ENCODE measurements around the gene LCN1. TPM values are rescaled to one million over a fixed set of nuclear protein-coding genes. Genes with fewer than 3 reads are reported as not detected.
"Not testable (repeated sequence)": the region's sequence is repeated elsewhere in the genome, so short reads cannot be mapped to it uniquely, and the experiment has no call there.

LCN1 gene
- total RNA-seq, 1 donor from 2014 or later: not detected

DNA sequence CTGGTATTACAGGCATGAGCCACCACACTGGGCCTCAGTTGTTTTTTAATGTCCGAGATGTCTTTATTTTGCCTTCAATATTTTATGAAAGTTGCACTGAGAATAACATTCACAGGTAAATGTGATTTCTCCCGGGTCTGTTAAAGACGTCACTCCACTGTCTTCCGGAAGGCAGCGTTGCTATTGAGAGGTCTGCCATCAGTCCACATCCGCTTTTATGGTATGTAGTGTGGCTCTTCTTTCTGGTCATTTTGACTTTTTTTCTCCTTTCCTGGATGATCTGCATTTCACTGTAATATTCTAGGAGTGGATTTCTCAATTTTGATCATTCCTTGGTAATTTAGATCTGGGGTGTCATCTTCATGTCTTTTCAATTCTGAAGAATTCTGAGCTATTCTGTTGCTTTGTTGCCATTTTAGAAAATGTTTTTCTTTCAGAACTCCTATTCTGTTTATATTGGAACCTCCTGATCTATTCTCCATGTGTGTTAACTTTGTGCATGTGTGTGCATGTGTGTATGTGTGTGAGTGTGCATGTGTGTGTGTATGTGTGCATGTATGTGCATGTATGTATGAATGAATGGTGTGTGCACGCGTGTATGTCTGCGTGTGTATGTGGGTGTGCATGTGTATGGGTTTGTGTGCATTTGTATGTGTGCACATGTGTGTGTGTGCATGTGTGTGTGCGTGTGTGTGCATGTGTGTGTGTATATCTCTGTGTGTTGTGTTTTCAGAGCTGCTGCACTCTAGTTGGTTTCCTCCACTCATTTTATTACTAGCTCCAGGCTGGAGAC lies 1.9 kb upstream of the LCN1 start:
- DNase-seq (ENCODE audit: low spot score in 2 of 2) (no peak), FAIRE-seq (no peak)

- FAIRE-seq (no peak), DNase-seq (ENCODE audit: low spot score in 2 of 2) (no peak)
These were observed 412 bp downstream of the LCN1 start for GRCh38 chr9:135521608-135522095.

DNA sequence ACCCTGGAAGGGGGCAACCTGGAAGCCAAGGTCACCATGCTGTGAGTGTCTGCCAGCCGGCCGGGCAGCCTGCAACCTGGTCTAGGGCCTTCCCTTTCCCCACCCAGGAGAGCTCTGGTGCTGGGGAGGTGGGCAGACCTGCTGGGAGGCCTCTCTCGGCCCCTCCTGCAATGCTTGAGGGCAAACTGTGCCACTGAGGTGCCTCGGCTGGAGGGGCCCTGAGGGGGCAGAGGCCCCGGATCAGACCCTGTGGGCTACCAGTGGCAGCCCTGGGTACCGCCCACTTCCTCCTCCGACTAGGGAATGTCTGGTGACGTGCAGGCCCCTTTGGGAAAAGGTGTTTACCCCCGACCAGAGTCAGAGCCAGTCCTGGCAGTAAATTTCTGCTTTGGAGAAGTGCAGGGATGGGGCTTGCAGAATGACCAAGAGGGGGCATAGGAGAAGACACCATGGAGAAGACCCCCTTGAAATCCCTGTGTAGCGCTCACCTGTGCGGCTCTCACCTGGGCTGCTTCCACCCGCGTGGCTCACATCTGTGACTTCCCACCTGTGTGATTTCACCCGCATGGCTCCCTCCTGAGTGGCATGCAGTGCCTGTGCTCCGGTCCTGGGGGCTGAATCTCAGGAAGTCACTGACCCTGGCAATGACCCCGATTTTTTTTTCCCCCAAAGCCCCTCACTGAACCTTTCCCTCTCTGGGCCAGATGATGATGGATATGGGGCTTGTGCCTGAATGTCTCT lies 1.1 kb downstream of the LCN1 start:
- FAIRE-seq: no peak
- no peak for DNase-seq (ENCODE audit: low spot score in 2 of 2)

DNA sequence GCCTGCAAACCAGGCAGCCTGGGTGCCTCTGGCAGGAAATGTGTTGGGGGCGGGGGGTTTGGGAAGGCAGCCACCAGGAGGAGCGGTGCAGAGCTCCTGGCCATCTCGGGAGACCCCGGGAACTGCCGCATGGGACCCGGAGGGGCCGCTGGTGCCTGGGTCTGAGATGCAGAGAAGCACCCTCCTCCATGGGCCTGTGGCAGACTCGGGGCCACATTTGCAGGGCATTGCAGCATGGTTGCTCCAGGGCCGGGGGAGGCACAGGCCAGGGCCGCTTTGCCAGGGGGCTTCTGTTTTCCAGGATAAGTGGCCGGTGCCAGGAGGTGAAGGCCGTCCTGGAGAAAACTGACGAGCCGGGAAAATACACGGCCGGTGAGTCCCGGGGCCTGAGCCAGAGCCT lies 1.7 kb downstream of the LCN1 start:
- no peak for DNase-seq (ENCODE audit: low spot score in 2 of 2)
- no peak for FAIRE-seq

DNA sequence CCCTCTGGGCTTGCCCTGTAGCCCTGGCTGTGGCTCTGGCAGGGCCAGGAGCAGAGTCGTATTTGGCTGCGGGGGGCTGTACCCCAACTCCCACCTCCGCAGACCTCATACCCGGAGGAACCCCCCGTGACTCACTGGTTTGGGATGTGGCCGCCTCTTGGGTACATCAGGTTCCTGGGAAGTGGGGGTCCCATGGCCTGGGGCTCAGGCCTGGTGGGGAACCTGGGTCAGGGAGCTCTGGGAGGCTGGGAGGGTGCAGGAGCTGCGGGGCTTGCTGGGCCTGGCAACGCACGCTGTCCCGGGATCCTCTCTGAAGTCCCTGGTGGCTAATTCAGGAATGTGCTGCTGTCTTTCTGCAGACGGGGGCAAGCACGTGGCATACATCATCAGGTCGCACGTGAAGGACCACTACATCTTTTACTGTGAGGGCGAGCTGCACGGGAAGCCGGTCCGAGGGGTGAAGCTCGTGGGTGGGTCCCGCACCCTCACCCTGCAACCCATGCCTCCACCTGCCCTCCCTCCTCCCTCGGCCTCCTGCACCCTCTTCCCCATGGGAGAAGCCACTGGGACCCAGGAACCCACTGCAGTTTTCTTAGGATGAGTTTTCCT lies 2.4 kb downstream of the LCN1 start:
- FAIRE-seq (no peak), DNase-seq (ENCODE audit: low spot score in 2 of 2) (no peak)

- FAIRE-seq (no peak), DNase-seq (ENCODE audit: low spot score in 2 of 2) (no peak)
These were observed 3.1 kb downstream of the LCN1 start for GRCh38 chr9:135524130-135524861.

- no peak for DNase-seq (ENCODE audit: low spot score in 2 of 2)
- no peak for FAIRE-seq
These were observed 4.2 kb downstream of the LCN1 start for GRCh38 chr9:135525241-135526088.

DNA sequence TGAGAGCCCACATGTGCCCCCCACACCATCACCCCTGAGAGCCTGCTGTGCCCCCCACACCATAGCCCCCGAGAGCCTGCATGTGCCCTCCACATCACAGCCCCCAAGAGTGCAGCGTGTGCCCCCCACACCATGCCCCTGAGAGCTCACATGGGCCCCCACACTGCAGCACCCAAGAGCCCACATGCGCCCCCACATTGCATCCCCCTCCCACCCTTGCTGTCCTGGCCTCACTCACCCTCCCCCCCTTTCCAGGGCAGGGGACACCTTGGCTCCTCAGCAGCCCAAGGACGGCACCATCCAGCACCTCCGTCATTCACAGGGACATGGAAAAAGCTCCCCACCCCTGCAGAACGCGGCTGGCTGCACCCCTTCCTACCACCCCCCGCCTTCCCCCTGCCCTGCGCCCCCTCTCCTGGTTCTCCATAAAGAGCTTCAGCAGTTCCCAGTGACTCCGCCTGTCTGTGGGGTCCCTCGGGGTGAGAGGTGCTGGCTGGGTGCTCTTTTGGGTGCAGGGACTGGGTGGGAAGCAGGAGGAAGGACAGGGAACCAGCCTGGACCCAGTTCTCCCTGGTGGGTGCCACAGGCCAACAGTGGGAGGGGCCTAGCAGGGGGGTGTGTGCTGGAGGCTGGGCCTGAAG lies 5.0 kb downstream of the LCN1 start:
- FAIRE-seq: no peak
- no peak for DNase-seq (ENCODE audit: low spot score in 2 of 2)

GRCh38 chr9:135526730-135527571 lies 5.7 kb downstream of the LCN1 start:
- DNase-seq (ENCODE audit: low spot score in 2 of 2): no peak
- no peak for FAIRE-seq

- not testable (repeated sequence) for DNase-seq (ENCODE audit: low spot score in 2 of 2); FAIRE-seq
These were observed 7.7 kb downstream of the LCN1 start for GRCh38 chr9:135528842-135529435.

DNA sequence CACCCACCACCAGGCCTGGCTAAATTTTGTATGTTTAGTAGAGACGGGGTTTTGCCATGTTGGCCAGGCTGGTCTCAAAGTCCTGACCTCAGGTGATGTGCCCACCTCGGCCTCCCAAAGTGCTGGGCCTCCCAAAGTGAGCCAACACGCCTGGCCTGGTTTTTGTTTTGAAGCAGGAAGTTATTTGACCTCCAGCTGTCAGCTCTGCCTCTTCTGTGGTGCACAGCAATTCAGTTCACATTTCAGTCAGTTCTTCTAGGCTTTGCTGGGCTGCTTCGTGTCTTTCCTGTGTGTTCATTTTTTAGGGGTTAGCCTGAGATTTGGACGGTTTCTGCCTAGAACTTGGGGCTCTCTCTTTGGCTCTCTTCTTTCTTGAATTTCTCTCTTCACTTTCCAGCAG lies 8.9 kb downstream of the LCN1 start:
- FAIRE-seq (no peak), DNase-seq (ENCODE audit: low spot score in 2 of 2) (no peak)

- FAIRE-seq (no peak), DNase-seq (ENCODE audit: low spot score in 2 of 2) (no peak)
These were observed 9.9 kb downstream of the LCN1 start for GRCh38 chr9:135531096-135531495.

- DNase-seq (ENCODE audit: low spot score in 2 of 2) (no peak), FAIRE-seq (no peak)
These were observed 11.9 kb downstream of the LCN1 start for GRCh38 chr9:135533113-135533512.

- FAIRE-seq (no peak), DNase-seq (ENCODE audit: low spot score in 2 of 2) (no peak)
These were observed 12.4 kb downstream of the LCN1 start for GRCh38 chr9:135533674-135534073.

DNA sequence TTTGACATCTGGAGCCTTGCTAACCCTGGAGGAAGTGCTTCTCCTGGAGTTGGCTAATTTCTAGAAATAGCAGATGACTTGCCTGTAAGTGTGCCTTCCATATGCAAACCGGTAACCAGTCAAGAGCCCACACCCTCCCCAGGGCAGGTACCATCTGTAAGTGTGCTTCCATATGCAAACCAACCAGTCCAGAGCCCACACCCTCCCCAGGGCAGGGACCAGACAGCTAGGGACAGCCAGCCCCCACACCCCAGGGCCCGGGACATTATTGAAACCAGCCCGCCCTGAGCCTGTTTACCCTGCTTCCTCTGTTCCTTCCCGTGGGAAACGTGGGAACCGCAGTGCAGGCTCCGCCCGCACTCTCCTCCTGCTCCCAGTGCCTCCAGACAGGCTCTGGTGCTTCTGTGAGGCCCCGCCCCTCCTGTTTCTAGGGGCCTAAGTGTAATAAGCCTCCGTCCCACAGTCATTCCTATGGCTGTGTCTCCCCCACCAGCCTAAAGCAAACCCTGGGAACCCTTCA lies 13.0 kb downstream of the LCN1 start:
- not testable (repeated sequence) for FAIRE-seq; DNase-seq (ENCODE audit: low spot score in 2 of 2)

- DNase-seq (ENCODE audit: low spot score in 2 of 2); FAIRE-seq: not testable (repeated sequence)
These were observed 13.6 kb downstream of the LCN1 start for GRCh38 chr9:135534826-135535225.

GRCh38 chr9:135535631-135536030 lies 14.4 kb downstream of the LCN1 start:
- not testable (repeated sequence) for DNase-seq (ENCODE audit: low spot score in 2 of 2); FAIRE-seq

DNA sequence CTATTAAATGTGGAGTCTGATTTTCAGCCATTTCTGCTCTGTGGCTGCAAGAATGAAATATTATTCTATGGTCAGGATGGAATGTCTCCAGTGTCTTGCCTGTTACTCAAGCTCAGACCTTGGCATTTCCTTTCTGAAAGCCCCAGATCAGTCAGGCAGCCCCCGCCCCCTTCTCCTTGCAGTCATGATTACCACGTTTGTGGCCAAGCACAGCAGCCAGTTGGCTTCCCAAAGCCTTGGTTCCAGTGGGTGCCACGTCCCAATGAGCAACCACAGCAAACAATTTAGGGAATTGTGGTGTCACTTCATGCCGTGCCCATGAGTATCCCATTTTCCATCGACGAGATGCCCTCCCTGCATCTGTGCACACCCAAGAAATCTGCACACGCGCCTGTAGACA lies 15.0 kb downstream of the LCN1 start:
- no peak for DNase-seq (ENCODE audit: low spot score in 2 of 2)

More for the DNA sequence above, 15.0 kb downstream of the LCN1 start:
- FAIRE-seq: no peak
